Suprapubic skin (tissue), 4 donors: ENCODE measurements around the gene FFAR4. TPM values are rescaled to one million over a fixed set of nuclear protein-coding genes. Genes with fewer than 3 reads are reported as not detected.

Experiments
- DNase-seq, 2 donors: peaks; one replicate each; pipeline ENCODE4 v3.0.0-alpha.2; 2019; ENCODE audit warnings: low spot score in 2 of 2
- H3K27ac ChIP-seq: fragments of 200-600 bp; sonication (generic); one replicate; pipeline ENCODE4 v1.5.1; 2019
- H3K27me3 ChIP-seq: fragments of 200-600 bp; sonication (generic); one replicate; pipeline ENCODE4 v1.5.1; 2019
- H3K36me3 ChIP-seq: fragments of 200-600 bp; sonication (generic); one replicate; pipeline ENCODE4 v1.5.1; 2019
- H3K4me1 ChIP-seq: fragments of 200-600 bp; sonication (generic); one replicate; pipeline ENCODE4 v1.5.1; 2019
- H3K4me3 ChIP-seq: fragments of 200-600 bp; sonication (generic); one replicate; pipeline ENCODE4 v1.5.1; 2019; ENCODE audit warnings: mild to moderate bottlenecking
- H3K9me3 ChIP-seq: fragments of 200-600 bp; sonication (generic); one replicate; pipeline ENCODE4 v1.5.1; 2019
- EP300 ChIP-seq: sonication (generic); formaldehyde crosslinking; IDR thresholded peaks from one replicate; pipeline ENCODE4 v1.6.1; 2017; ENCODE audit warnings: antibody characterized with exemption
- POLR2A ChIP-seq, 2 donors: fragments of 450-650 bp; IDR thresholded peaks; one replicate each; pipeline ENCODE4 v1.6.1; 2017; ENCODE audit warnings: antibody characterized with exemption in 2 of 2, mild to moderate bottlenecking in 2 of 2, moderate library complexity in 2 of 2
- POLR2AphosphoS5 ChIP-seq, 3 donors: sonication (generic); formaldehyde crosslinking; IDR thresholded peaks; one replicate each; pipeline ENCODE4 v1.6.1; 2017; ENCODE audit warnings: antibody characterized with exemption in 3 of 3
- WGBS: methylation state at CpG from one replicate; pipeline ENCODE4 v1.1.5; 2018; 5-methylcytosine and 5-hydroxymethylcytosine counted together
- total RNA-seq, 4 donors: library from RNA; depleted of rRNA; stranded (reverse); fragments of >200 nt; gene quantifications; one replicate each; pipeline ENCODE4 v1.1.0, GENCODE V29; 2016
- TF ChIP-seq, protein P1 (sequence below), 2 donors: fragments of 200-600 bp in 1 of 2; fragments of 450-650 bp in 1 of 2; sonication (generic) in 1 of 2; IDR thresholded peaks; one replicate each; pipeline ENCODE4 v1.5.1; 2016 to 2019; ENCODE audit warnings: antibody characterized with exemption in 2 of 2, mild to moderate bottlenecking in 1 of 2, moderate library complexity in 1 of 2

Gene FFAR4
- total RNA-seq, 4 donors from 2014 or later, result 0.36 to 1.3 (median 0.77) TPM

DNA sequence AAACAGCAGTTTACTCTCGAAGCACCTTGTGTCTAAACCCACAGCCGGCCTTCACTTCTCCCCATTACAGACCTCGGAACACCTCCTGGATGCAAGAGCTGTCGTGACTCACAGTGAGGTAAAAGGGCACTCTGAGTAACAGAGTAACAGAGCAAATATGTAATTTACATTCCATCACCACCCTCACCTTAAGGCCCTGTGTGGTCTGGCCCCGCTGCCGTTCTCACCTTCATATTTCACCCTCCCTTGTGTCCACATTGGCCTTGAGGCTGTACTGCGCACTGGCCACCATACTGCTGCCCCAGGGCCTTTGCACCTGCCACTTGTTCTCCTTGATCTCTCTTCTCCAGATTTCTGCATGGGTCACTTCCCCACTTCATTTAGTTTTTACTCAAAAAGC lies 12.6 kb downstream of the FFAR4 start:
- H3K27me3 ChIP-seq, result peaks cover 3% of the 10 kb centered on the region
- DNase-seq, result no peak
- H3K9me3 ChIP-seq, result no peaks in the 10 kb centered on the region
- no peak overlapping the region for H3K4me3 ChIP-seq
- H3K4me1 ChIP-seq, result no peaks in the 10 kb centered on the region
- H3K36me3 ChIP-seq, result no peaks in the 10 kb centered on the region
- TF ChIP-seq EP300, result no peak
- no peak for TF ChIP-seq POLR2AphosphoS5 (IDR thresholded peaks at IDR 0.05)
- TF ChIP-seq, protein P1, sequence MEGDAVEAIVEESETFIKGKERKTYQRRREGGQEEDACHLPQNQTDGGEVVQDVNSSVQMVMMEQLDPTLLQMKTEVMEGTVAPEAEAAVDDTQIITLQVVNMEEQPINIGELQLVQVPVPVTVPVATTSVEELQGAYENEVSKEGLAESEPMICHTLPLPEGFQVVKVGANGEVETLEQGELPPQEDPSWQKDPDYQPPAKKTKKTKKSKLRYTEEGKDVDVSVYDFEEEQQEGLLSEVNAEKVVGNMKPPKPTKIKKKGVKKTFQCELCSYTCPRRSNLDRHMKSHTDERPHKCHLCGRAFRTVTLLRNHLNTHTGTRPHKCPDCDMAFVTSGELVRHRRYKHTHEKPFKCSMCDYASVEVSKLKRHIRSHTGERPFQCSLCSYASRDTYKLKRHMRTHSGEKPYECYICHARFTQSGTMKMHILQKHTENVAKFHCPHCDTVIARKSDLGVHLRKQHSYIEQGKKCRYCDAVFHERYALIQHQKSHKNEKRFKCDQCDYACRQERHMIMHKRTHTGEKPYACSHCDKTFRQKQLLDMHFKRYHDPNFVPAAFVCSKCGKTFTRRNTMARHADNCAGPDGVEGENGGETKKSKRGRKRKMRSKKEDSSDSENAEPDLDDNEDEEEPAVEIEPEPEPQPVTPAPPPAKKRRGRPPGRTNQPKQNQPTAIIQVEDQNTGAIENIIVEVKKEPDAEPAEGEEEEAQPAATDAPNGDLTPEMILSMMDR (IDR thresholded peaks at IDR 0.05), result no peak
- no peak for TF ChIP-seq POLR2A (IDR thresholded peaks at IDR 0.05)
- 83% methylated on average over 7 of the region's 7 CpGs for WGBS
- H3K27ac ChIP-seq, result no peak overlapping the region

DNA sequence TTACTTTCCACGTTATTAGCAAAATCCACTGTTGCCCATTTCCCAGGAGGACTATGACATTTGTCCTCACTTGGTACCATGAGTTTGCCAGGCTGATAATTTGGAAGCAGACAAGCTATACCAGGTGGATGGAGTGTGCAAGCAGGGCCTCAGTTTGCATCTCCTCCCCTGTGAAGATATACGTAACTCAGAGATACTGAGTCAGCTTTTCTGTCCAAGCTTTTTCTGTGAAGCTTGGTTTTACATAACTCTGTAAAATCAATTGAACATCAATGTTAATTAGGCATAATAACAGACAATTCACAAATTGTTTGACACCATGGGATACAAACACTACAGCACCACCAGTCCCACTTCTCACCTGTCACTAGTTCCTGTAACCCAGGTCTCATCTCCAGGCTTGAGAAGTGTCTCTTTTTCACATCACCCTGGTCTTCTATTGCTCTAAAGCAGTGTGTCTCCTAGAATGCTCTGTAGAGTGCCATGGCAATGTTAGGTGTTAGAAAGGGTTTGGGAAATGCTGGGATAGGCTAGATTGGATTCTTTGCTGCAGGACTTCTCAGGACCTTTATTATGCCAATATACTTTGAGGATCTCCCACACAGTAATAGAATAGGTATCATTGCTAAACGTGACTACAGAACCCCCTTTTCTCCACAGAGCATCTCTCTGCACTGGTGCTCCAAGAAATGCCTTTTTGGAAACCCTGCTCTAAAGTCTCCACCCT lies 13.7 kb downstream of the FFAR4 start:
- Histone ChIP-seq H3K27ac (no peak overlapping the region), H3K4me1 (no peaks in the 10 kb centered on the region), H3K4me3 (no peak overlapping the region), H3K9me3 (no peaks in the 10 kb centered on the region), H3K36me3 (no peaks in the 10 kb centered on the region), H3K27me3 (peaks cover 3% of the 10 kb centered on the region)
- DNase-seq, result no peak
- 80% methylated on average over 3 of the region's 3 CpGs for WGBS
- TF ChIP-seq POLR2AphosphoS5 (IDR thresholded peaks at IDR 0.05) (no peak), POLR2A (IDR thresholded peaks at IDR 0.05) (no peak), EP300 (no peak)
- TF ChIP-seq, protein P1 (IDR thresholded peaks at IDR 0.05), result no peak

DNA sequence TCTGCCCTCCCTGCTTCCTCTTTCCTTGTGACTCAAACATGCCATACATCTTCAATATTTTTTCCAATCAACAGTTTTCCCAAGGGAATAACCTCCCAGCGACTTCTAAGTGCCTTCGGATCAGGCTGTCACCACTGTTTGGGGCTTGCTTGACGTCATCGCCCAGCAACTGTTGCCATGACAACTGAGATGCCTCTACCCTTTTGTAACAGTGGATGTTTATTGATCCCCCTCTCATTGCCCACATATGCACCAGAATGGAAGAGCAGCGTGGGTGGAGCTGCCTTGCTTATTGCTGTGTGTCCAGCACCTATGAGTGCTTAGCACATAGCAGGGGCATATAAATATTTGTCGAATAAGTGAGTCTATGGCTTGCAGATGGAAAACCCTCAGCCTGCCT lies 14.4 kb downstream of the FFAR4 start:
- Histone ChIP-seq H3K4me3 (no peak overlapping the region), H3K27ac (no peak overlapping the region), H3K27me3 (peaks cover 3% of the 10 kb centered on the region), H3K9me3 (no peaks in the 10 kb centered on the region), H3K36me3 (no peaks in the 10 kb centered on the region), H3K4me1 (no peaks in the 10 kb centered on the region)
- DNase-seq, result no peak
- 51% methylated on average over 6 of the region's 6 CpGs for WGBS
- no peak for TF ChIP-seq POLR2AphosphoS5 (IDR thresholded peaks at IDR 0.05)
- TF ChIP-seq, protein P1 (IDR thresholded peaks at IDR 0.05), result no peak
- TF ChIP-seq EP300, result no peak
- no peak for TF ChIP-seq POLR2A (IDR thresholded peaks at IDR 0.05)

- TF ChIP-seq POLR2AphosphoS5 (IDR thresholded peaks at IDR 0.05) (no peak), EP300 (no peak), POLR2A (IDR thresholded peaks at IDR 0.05) (no peak)
- TF ChIP-seq, protein P1 (IDR thresholded peaks at IDR 0.05), result no peak
- no peaks in the 10 kb centered on the region for H3K9me3 ChIP-seq
- H3K4me1 ChIP-seq, result no peaks in the 10 kb centered on the region
- H3K4me3 ChIP-seq, result no peak overlapping the region
- peak in 1 of 2 donors; percentile 23 for DNase-seq
- H3K27ac ChIP-seq, result no peak overlapping the region
- no peaks in the 10 kb centered on the region for H3K36me3 ChIP-seq
- 88% methylated on average over 7 of the region's 7 CpGs for WGBS
- H3K27me3 ChIP-seq, result peaks cover 3% of the 10 kb centered on the region
Measured at GRCh38 chr10:93584445-93584844, 18.0 kb downstream of the FFAR4 start.

GRCh38 chr10:93589648-93590562 lies 23.4 kb downstream of the FFAR4 start:
- Histone ChIP-seq H3K27me3 (no peaks in the 10 kb centered on the region), H3K4me1 (no peaks in the 10 kb centered on the region), H3K36me3 (no peaks in the 10 kb centered on the region), H3K4me3 (no peak overlapping the region), H3K27ac (no peak overlapping the region), H3K9me3 (no peaks in the 10 kb centered on the region)
- WGBS, result 76% methylated on average over 15 of the region's 15 CpGs
- DNase-seq, result peak in 1 of 2 donors; percentile 49
- TF ChIP-seq, protein P1 (IDR thresholded peaks at IDR 0.05), result no peak
- TF ChIP-seq POLR2AphosphoS5 (IDR thresholded peaks at IDR 0.05) (no peak), POLR2A (IDR thresholded peaks at IDR 0.05) (no peak), EP300 (no peak)
